Endothelial cell of umbilical vein (primary cell): ENCODE measurements around the gene C1RL. TPM values are rescaled to one million over a fixed set of nuclear protein-coding genes. Genes with fewer than 3 reads are reported as not detected.

ENCODE experiments used
- BruUV-seq: library from RNA; stranded (reverse); fragments of 400-500 nt; replicated peaks from 2 replicates; lab custom pipeline; 2021; lab: Mats Ljungman, UMichigan
- CTCF ChIA-PET: fragments of 300-600, 350-600 bp; sonication (Branson Sonifier 250); formaldehyde crosslinking; loops from one replicate; lab custom pipeline; 2021; ENCODE audit warnings: antibody characterized with exemption, inconsistent platforms; lab: Charles Lee
- POLR2A ChIA-PET: fragments of 300-600, 350-600 bp; sonication (Branson Sonifier 250); formaldehyde crosslinking; loops from one replicate; lab custom pipeline; 2021; ENCODE audit warnings: antibody characterized with exemption, inconsistent platforms; lab: Charles Lee
- DNase-seq: peaks from one replicate; pipeline ENCODE4 v3.0.0-alpha.2; 2011; ENCODE audit warnings: low read depth, low spot score
- FAIRE-seq: peaks from 2 replicates; lab custom pipeline; 2011; peaks lifted over from hg19 to GRCh38; lab: Jason Lieb, UNC
- H2AFZ ChIP-seq: 2 replicates; pipeline ENCODE4 v1.6.0; 2012; ENCODE audit warnings: low read depth, low read length, control low read depth, inconsistent platforms
- H3K27ac ChIP-seq: 2 replicates; pipeline ENCODE4 v1.5.1; 2011; ENCODE audit warnings: low read depth, mild to moderate bottlenecking, control low read depth, low read length, moderate library complexity; ENCODE audit not compliant: insufficient read depth
- H3K27me3 ChIP-seq, 2 experiments: 2 replicates each; pipeline versions ENCODE4 v1.6.0 to v1.6.1; 2011; ENCODE audit warnings: low read length in 2 of 2, mixed read lengths in 1 of 2; ENCODE audit not compliant: control insufficient read depth in 2 of 2, insufficient read depth in 2 of 2
- H3K36me3 ChIP-seq, 2 experiments: 2 replicates in 1 of 2; 3 replicates in 1 of 2; pipeline ENCODE4 v1.5.1; 2011; ENCODE audit warnings: low read length in 2 of 2, mild to moderate bottlenecking in 1 of 2, moderate library complexity in 1 of 2; ENCODE audit not compliant: control insufficient read depth in 2 of 2, insufficient read depth in 2 of 2; ENCODE audit errors: extremely low read depth in 1 of 2
- H3K4me1 ChIP-seq: 3 replicates; pipeline ENCODE4 v1.5.1; 2011; ENCODE audit warnings: mild to moderate bottlenecking, low read length; ENCODE audit not compliant: control insufficient read depth, insufficient read depth; ENCODE audit errors: extremely low read depth
- H3K4me2 ChIP-seq: 2 replicates; pipeline ENCODE4 v1.6.1; 2011; ENCODE audit warnings: low read length, control low read depth, mixed read lengths; ENCODE audit not compliant: insufficient read depth
- H3K4me3 ChIP-seq, 3 experiments: fragments of 200-600 bp in 1 of 3; sonication (generic), shearing (Covaris generic) in 1 of 3; replicated peaks in 1 of 3; 2 replicates each; pipeline ENCODE4 v1.5.1; 2011 to 2016; ENCODE audit warnings: control low read depth in 3 of 3, low read length in 3 of 3, mild to moderate bottlenecking in 2 of 3, inconsistent platforms in 1 of 3, low read depth in 1 of 3, moderate library complexity in 1 of 3; ENCODE audit not compliant: insufficient read depth in 1 of 3
- H3K79me2 ChIP-seq: 2 replicates; pipeline ENCODE4 v1.6.0; 2012; ENCODE audit warnings: low read length, inconsistent platforms; ENCODE audit not compliant: control insufficient read depth, insufficient read depth
- H3K9ac ChIP-seq: replicated peaks from 2 replicates; pipeline ENCODE3; 2011; ENCODE audit warnings: low read length, control low read depth; ENCODE audit not compliant: insufficient read depth; ENCODE audit errors: extremely low read depth
- H3K9me1 ChIP-seq: replicated peaks from 3 replicates; pipeline ENCODE4 v1.6.0; 2011; ENCODE audit warnings: mild to moderate bottlenecking, low read length; ENCODE audit not compliant: control insufficient read depth, insufficient read depth; ENCODE audit errors: extremely low read depth
- H3K9me3 ChIP-seq: replicated peaks from 2 replicates; pipeline ENCODE4 v1.5.1; 2012; ENCODE audit warnings: low read length, inconsistent platforms; ENCODE audit not compliant: control insufficient read depth, insufficient read depth
- H4K20me1 ChIP-seq: replicated peaks from 2 replicates; pipeline ENCODE3; 2011; ENCODE audit warnings: mild to moderate bottlenecking, low read length; ENCODE audit not compliant: control insufficient read depth, insufficient read depth; ENCODE audit errors: extremely low read depth
- CTCF ChIP-seq, 2 donors: IDR thresholded peaks; 1 replicate in 1 of 2; 2 replicates in 1 of 2; pipeline ENCODE4 v1.5.1; 2011; ENCODE audit warnings: low read length in 2 of 2, mild to moderate bottlenecking in 2 of 2, moderate library complexity in 2 of 2, control low read depth in 1 of 2, inconsistent platforms in 1 of 2, low read depth in 1 of 2; ENCODE audit not compliant: insufficient read depth in 1 of 2; ENCODE audit errors: extremely low read depth in 1 of 2
- EZH2 ChIP-seq: IDR thresholded peaks from 2 replicates; pipeline ENCODE4 v1.6.1; 2012; ENCODE audit warnings: borderline replicate concordance, low read depth, mild to moderate bottlenecking, moderate library complexity, low read length, inconsistent platforms; ENCODE audit not compliant: severe bottlenecking
- FOS ChIP-seq: IDR thresholded peaks from 2 replicates; pipeline ENCODE4 v1.6.1; 2011; ENCODE audit warnings: mild to moderate bottlenecking, low read length, moderate library complexity, borderline replicate concordance; ENCODE audit not compliant: insufficient read depth
- GATA2 ChIP-seq: IDR thresholded peaks from 2 replicates; pipeline ENCODE4 v1.7.0; 2011; ENCODE audit warnings: low read depth, mild to moderate bottlenecking, moderate library complexity, mixed read lengths, low read length; ENCODE audit not compliant: insufficient read length, insufficient read depth
- MYC ChIP-seq: IDR thresholded peaks from one replicate; pipeline ENCODE4 v1.6.1; 2011; ENCODE audit warnings: mild to moderate bottlenecking, low read depth, low read length
- dilution Hi-C: fragments of 300-500 bp; cut with MboI; formaldehyde crosslinking; loops from one replicate; pipeline ENCODE4 v1.15.0; 2019; ENCODE audit warnings: low sequenced_read_pairs; ENCODE audit not compliant: extremely low pct_ligation_motif_present
- intact Hi-C: fragments of 100-400 bp; cut with micrococcal nuclease; formaldehyde crosslinking; loops from one replicate; pipeline ENCODE4 v1.10.0; 2022
- polyA plus RNA-seq, 4 experiments: library from polyadenylated mRNA; depleted of rRNA in 3 of 4; stranded (reverse) in 3 of 4; unstranded in 1 of 4; fragments of >200 nt; gene quantifications; 2 replicates each; pipeline versions ENCODE4 v1.2.1 to v1.2.3, GENCODE V29; 2011 to 2012; ENCODE audit warnings: missing spikeins in 1 of 4
- total RNA-seq: library from RNA; stranded (reverse); gene quantifications from 2 replicates; pipeline ENCODE4 v1.2.3, GENCODE V29; 2021
- TF ChIP-seq, protein P1 (sequence below): IDR thresholded peaks from 2 replicates; pipeline ENCODE4 v1.6.1; 2011; ENCODE audit not compliant: insufficient read depth, insufficient read length

The C1RL gene
- total and polyA plus RNA-seq, 2 donors (not counting 3 experiments of a cell fraction or from before 2014, with no cell fraction given), result 20.9 to 25.0 TPM

DNA sequence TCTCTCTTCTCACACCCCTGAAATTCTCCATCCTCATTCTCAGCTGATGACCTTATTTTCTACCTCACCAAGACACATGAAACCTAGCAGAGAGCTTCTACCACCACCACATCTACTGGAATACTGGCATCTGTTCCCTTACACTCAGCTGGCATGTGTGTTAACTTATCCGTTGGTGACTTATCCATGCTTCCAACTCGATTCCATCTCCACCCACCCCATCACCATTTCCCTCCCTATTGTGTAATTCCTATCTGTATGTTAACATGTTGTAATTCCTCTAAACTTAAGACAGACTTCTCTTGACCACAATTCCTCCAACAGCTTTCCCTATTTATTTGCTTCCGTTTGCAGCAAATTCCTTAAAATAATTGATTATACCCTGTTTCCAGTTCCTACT, 33.1 kb downstream of the C1RL start:
- BruUV-seq, result no TSS peak
- no peak for TF ChIP-seq CTCF (IDR thresholded peaks at IDR 0.05; ENCODE audit: extremely low read depth in 1 of 2, insufficient read depth in 1 of 2, low read depth in 1 of 2, low read length in 2 of 2)
- no peak for TF ChIP-seq MYC
- TF ChIP-seq, protein P1, sequence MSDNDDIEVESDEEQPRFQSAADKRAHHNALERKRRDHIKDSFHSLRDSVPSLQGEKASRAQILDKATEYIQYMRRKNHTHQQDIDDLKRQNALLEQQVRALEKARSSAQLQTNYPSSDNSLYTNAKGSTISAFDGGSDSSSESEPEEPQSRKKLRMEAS, result no peak
- TF ChIP-seq FOS, result no peak
- no peak for TF ChIP-seq EZH2
- TF ChIP-seq GATA2, result no peak
- ChIA-PET CTCF (interaction anchor here (0.6 kb wide), 1 partner anchor 20 kb away, joined by 3 read pairs; no protein-coding TSS in a partner anchor), POLR2A (no interaction called here)
- H3K36me3 ChIP-seq, result no peaks in the 10 kb centered on the region
- no peak overlapping the region for H3K27ac ChIP-seq
- dilution Hi-C loops, result no loop called here
- H3K27me3 ChIP-seq, result peaks cover 8 to 18% of the 10 kb centered on the region in 2 experiments
- H3K9me1 ChIP-seq, result no peaks in the 10 kb centered on the region
- H3K4me3 ChIP-seq, result no peak overlapping the region
- DNase-seq, result no peak
- H3K9ac ChIP-seq, result no peak overlapping the region
- H3K4me2 ChIP-seq, result no peak overlapping the region
- H2AFZ ChIP-seq, result no peak overlapping the region
- H4K20me1 ChIP-seq, result no peaks in the 10 kb centered on the region
- intact Hi-C loops, result no loop called here
- H3K79me2 ChIP-seq, result no peaks in the 10 kb centered on the region
- no peaks in the 10 kb centered on the region for H3K9me3 ChIP-seq
- FAIRE-seq, result no peak
- H3K4me1 ChIP-seq, result no peaks in the 10 kb centered on the region
